Transverse colon (tissue), 4 donors: Measurements from ENCODE around the gene RBM22. TPM values are rescaled to one million over a fixed set of nuclear protein-coding genes. Genes with fewer than 3 reads are reported as not detected.

Experiments
- DNase-seq: peaks from one replicate; pipeline ENCODE4 v3.0.0-alpha.2; 2019
- H3K27ac ChIP-seq, 4 donors: fragments of 200-600 bp; sonication (generic); 2 replicates each; pipeline ENCODE4 v1.5.1; 2016 to 2018; ENCODE audit warnings: inconsistent platforms in 4 of 4
- H3K27me3 ChIP-seq: fragments of 200-600 bp; sonication (generic); 2 replicates; pipeline ENCODE4 v1.5.1; 2017; ENCODE audit warnings: inconsistent platforms
- H3K36me3 ChIP-seq, 4 donors: fragments of 200-600 bp; sonication (generic); 2 replicates each; pipeline ENCODE4 v1.5.1; 2017 to 2019; ENCODE audit warnings: inconsistent platforms in 4 of 4
- H3K4me1 ChIP-seq, 4 donors: fragments of 200-600 bp; sonication (generic); 2 replicates each; pipeline ENCODE4 v1.5.1; 2017 to 2020; ENCODE audit warnings: inconsistent platforms in 4 of 4
- H3K4me3 ChIP-seq, 4 donors: fragments of 200-600 bp; sonication (generic); 1 replicate in 1 of 4; 2 replicates in 3 of 4; pipeline versions ENCODE4 v1.5.1 to v1.6.1; 2017 to 2019; ENCODE audit warnings: inconsistent platforms in 4 of 4
- H3K9me3 ChIP-seq, 2 donors: fragments of 200-600 bp; sonication (generic); 2 replicates each; pipeline ENCODE4 v1.5.1; 2017 to 2019; ENCODE audit warnings: inconsistent platforms in 2 of 2
- CTCF ChIP-seq, 5 experiments: fragments of 200-600 bp in 3 of 5; fragments of 450-650 bp in 2 of 5; sonication (generic) in 3 of 5; IDR thresholded peaks; 1 replicate in 2 of 5; 2 replicates in 3 of 5; pipeline ENCODE4 v1.5.1; 2016 to 2017; ENCODE audit warnings: antibody characterized with exemption in 5 of 5, inconsistent platforms in 3 of 5, mild to moderate bottlenecking in 2 of 5, moderate library complexity in 1 of 5
- EP300 ChIP-seq: sonication (generic); formaldehyde crosslinking; IDR thresholded peaks from one replicate; pipeline ENCODE4 v1.6.1; 2017; ENCODE audit warnings: antibody characterized with exemption, low read depth
- POLR2A ChIP-seq: fragments of 450-650 bp; IDR thresholded peaks from one replicate; pipeline ENCODE4 v1.6.1; 2016; ENCODE audit warnings: antibody characterized with exemption, mild to moderate bottlenecking, moderate library complexity
- POLR2AphosphoS5 ChIP-seq, 3 donors: sonication (generic); formaldehyde crosslinking; IDR thresholded peaks; one replicate each; pipeline ENCODE4 v1.6.1; 2016; ENCODE audit warnings: antibody characterized with exemption in 3 of 3
- WGBS, 2 donors: methylation state at CpG; one replicate each; pipeline ENCODE4 v1.1.5; 2018; ENCODE audit warnings: low coverage in 1 of 2; 5-methylcytosine and 5-hydroxymethylcytosine counted together
- in situ Hi-C, 4 donors: fragments of 200-750 bp; cut with MboI; loops; one replicate each; pipeline versions ENCODE4 v1.15.0 to v1.15.1; 2017; ENCODE audit warnings: low sequenced_read_pairs in 3 of 4, low pct_ligation_motif_present in 1 of 4, low pct_unique_long_range_greater_than_20kb in 1 of 4
- intact Hi-C: fragments of 100-400 bp; cut with DNase I; formaldehyde crosslinking; loops from one replicate; pipeline ENCODE4 v1.15.1; 2023; ENCODE audit warnings: low total_unique reads
- total RNA-seq, 4 donors: library from RNA; depleted of rRNA; stranded (reverse); fragments of >200 nt; gene quantifications; one replicate each; pipeline ENCODE4 v1.1.0, GENCODE V29; 2016

RBM22 gene
- total RNA-seq, 4 donors from 2014 or later, result 22.1 to 40.6 (median 35.6) TPM

GRCh38 chr5:150661821-150662596 is 38.9 kb downstream of the RBM22 start:
- Histone ChIP-seq H3K4me3 (no peak overlapping the region), H3K4me1 (peaks cover 0 to 10% (median 7%) of the 10 kb centered on the region in 4 donors), H3K36me3 (no peaks in the 10 kb centered on the region), H3K9me3 (no peaks in the 10 kb centered on the region), H3K27ac (no peak overlapping the region), H3K27me3 (peaks cover 8% of the 10 kb centered on the region)
- in situ Hi-C loops, result loop anchor here (25.0 kb wide), 2 partner anchors 100 to 200 kb away; no protein-coding TSS in a partner anchor
- 81 to 86% methylated on average over 5 to 10 of the region's 10 CpGs for WGBS, 2 donors
- no peak for DNase-seq
- TF ChIP-seq CTCF (IDR thresholded peaks at IDR 0.05), result no peak
- intact Hi-C loops, result no loop called here

DNA sequence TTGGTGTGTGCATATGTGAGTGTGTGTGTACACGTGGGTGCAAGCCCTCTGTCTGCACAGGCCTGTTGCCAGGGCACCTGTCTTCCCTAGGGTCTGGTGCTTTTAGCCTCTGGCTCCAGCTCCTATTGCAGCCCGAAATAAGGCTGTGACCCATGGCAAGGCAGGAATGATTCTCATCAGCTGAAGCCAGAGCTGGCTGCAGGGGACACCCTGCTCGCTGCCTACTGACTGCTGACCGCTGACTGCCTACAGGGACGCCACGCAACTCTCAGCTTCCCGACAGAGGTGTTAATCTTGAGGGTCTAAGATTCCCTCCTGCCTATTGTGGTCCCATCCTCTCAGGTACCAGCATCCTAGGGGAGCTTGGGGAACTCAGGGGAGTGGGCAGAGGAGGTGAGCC is 39.8 kb downstream of the RBM22 start, which contains the start of gene MYOZ3:
Gene MYOZ3, plus strand, starts transcription at position 166 of the 400 bp plus-strand sequence. CDS start 1,691 bp downstream, outside the sequence.
- H3K36me3 ChIP-seq, result no peaks in the 10 kb centered on the region
- H3K9me3 ChIP-seq, result no peaks in the 10 kb centered on the region
- H3K4me3 ChIP-seq, result no peak within 1 kb of the TSS
- peaks cover 5% of the 10 kb centered on the region for H3K27me3 ChIP-seq
- DNase-seq, result no peak
- no peak within 1 kb of the TSS for H3K27ac ChIP-seq
- no peak for TF ChIP-seq POLR2AphosphoS5 (IDR thresholded peaks at IDR 0.05)
- no peak for TF ChIP-seq CTCF (IDR thresholded peaks at IDR 0.05)
- no peak for TF ChIP-seq POLR2A
- 70 to 80% methylated on average over 2 to 7 of the region's 7 CpGs for WGBS, 2 donors
- H3K4me1 ChIP-seq, result peaks cover 0 to 17% (median 13%) of the 10 kb centered on the region in 4 donors
- in situ Hi-C loops, result loop anchor here (25.0 kb wide), 2 partner anchors 99 to 199 kb away; no protein-coding TSS in a partner anchor
- intact Hi-C loops, result no loop called here

- Histone ChIP-seq H3K4me1 (peaks cover 0 to 23% (median 17%) of the 10 kb centered on the region in 4 donors), H3K27ac (no peak overlapping the region), H3K4me3 (no peak overlapping the region), H3K9me3 (no peaks in the 10 kb centered on the region), H3K27me3 (peaks cover 2% of the 10 kb centered on the region), H3K36me3 (no peaks in the 10 kb centered on the region)
- no peak for DNase-seq
- WGBS, 2 donors, result 66 to 93% methylated on average over 2 to 4 of the region's 4 CpGs
- intact Hi-C loops (no loop called here), in situ Hi-C loops (loop anchor here (25.0 kb wide), 2 partner anchors 98 to 198 kb away; no protein-coding TSS in a partner anchor)
- no peak for TF ChIP-seq POLR2A
- no peak for TF ChIP-seq CTCF (IDR thresholded peaks at IDR 0.05)
- no peak for TF ChIP-seq EP300
- TF ChIP-seq POLR2AphosphoS5 (IDR thresholded peaks at IDR 0.05), result no peak
Measured at GRCh38 chr5:150660108-150660831, 40.6 kb downstream of the RBM22 start.
